ENCODE results near the gene KLF7. TPM values are rescaled to one million over a fixed set of nuclear protein-coding genes. Genes with fewer than 3 reads are reported as not detected.

The KLF7 gene
- polyA plus RNA-seq, 3 donors: 9.4 to 40.7 (median 10.3) TPM

- no peaks in the 10 kb centered on the region for H3K9me3 ChIP-seq (replicated peaks in 1 of 2; ENCODE audit: control insufficient read depth in 1 of 2, insufficient read depth in 1 of 2, low read length in 2 of 2)
Measured at GRCh38 chr2:207112785-207113184, 53.0 kb downstream of the KLF7 start.

GRCh38 chr2:207112383-207112782 is 53.4 kb downstream of the KLF7 start:
- H3K36me3 Mint-ChIP-seq: peaks cover 51 to 52% of the 10 kb centered on the region in 2 donors
- Histone ChIP-seq H2AFZ (ENCODE audit: insufficient read depth, low read depth, low read length, poor library complexity, severe bottlenecking) (no peak overlapping the region), H3K9ac (ENCODE audit: insufficient read depth, low read length, poor library complexity, severe bottlenecking) (no peak overlapping the region), H3K27ac (ENCODE audit: low read depth in 1 of 2, low read length in 2 of 2) (no peak overlapping the region), H3K4me1 (ENCODE audit: control insufficient read depth in 1 of 2, insufficient read depth in 2 of 2, low read length in 2 of 2) (peaks cover 14 to 21% of the 10 kb centered on the region in 2 donors), H3K4me3 (replicated peaks in 1 of 3; ENCODE audit: low read depth in 2 of 3, low read length in 3 of 3) (no peak overlapping the region), H3K27me3 (ENCODE audit: control insufficient read depth in 2 of 2, insufficient read depth in 2 of 2, low read length in 2 of 2) (no peaks in the 10 kb centered on the region), H4K20me1 (ENCODE audit: insufficient read depth, low read length) (peaks cover 97% of the 10 kb centered on the region), H3K4me2 (replicated peaks; ENCODE audit: extremely low read depth, low read length, poor library complexity, severe bottlenecking) (no peak overlapping the region), H3K79me2 (ENCODE audit: insufficient read depth, low read length) (peaks cover 55% of the 10 kb centered on the region), H3K9me3 (replicated peaks in 1 of 2; ENCODE audit: control insufficient read depth in 1 of 2, insufficient read depth in 1 of 2, low read length in 2 of 2) (no peaks in the 10 kb centered on the region), H3K36me3 (replicated peaks in 1 of 2; ENCODE audit: control insufficient read depth in 1 of 2, insufficient read depth in 2 of 2, low read length in 2 of 2) (peaks cover 0 to 77% of the 10 kb centered on the region in 2 donors)
- H3K27me3 Mint-ChIP-seq (ENCODE audit: low read depth in 3 of 3): peaks cover 0 to 1% (median 1%) of the 10 kb centered on the region in 3 donors
- no peak for TF ChIP-seq CTCF (IDR thresholded peaks at IDR 0.05)
- DNase-seq: no peak
- intact Hi-C loops (cut with micrococcal nuclease): no loop called here
- H3K27ac Mint-ChIP-seq: peak overlapping the region in 2 of 7 donors; percentile 15 to 53
- peaks cover 28% of the 10 kb centered on the region for H3K4me1 Mint-ChIP-seq
- no peak overlapping the region for H3K4me3 Mint-ChIP-seq
- no peaks in the 10 kb centered on the region for H3K9me3 Mint-ChIP-seq
- no CpG with 5 or more reads among the region's 2 CpGs for WGBS (ENCODE audit: insufficient coverage)

More at GRCh38 chr2:207112785-207113184, 53.0 kb downstream of the KLF7 start:
- Histone ChIP-seq H3K9ac (ENCODE audit: insufficient read depth, low read length, poor library complexity, severe bottlenecking) (no peak overlapping the region), H4K20me1 (ENCODE audit: insufficient read depth, low read length) (peaks cover 97% of the 10 kb centered on the region), H3K4me2 (replicated peaks; ENCODE audit: extremely low read depth, low read length, poor library complexity, severe bottlenecking) (no peak overlapping the region), H2AFZ (ENCODE audit: insufficient read depth, low read depth, low read length, poor library complexity, severe bottlenecking) (no peak overlapping the region), H3K4me1 (ENCODE audit: control insufficient read depth in 1 of 2, insufficient read depth in 2 of 2, low read length in 2 of 2) (peaks cover 10 to 17% of the 10 kb centered on the region in 2 donors), H3K4me3 (replicated peaks in 1 of 3; ENCODE audit: low read depth in 2 of 3, low read length in 3 of 3) (no peak overlapping the region), H3K27ac (ENCODE audit: low read depth in 1 of 2, low read length in 2 of 2) (no peak overlapping the region), H3K27me3 (ENCODE audit: control insufficient read depth in 2 of 2, insufficient read depth in 2 of 2, low read length in 2 of 2) (no peaks in the 10 kb centered on the region), H3K36me3 (replicated peaks in 1 of 2; ENCODE audit: control insufficient read depth in 1 of 2, insufficient read depth in 2 of 2, low read length in 2 of 2) (peaks cover 0 to 82% of the 10 kb centered on the region in 2 donors), H3K79me2 (ENCODE audit: insufficient read depth, low read length) (peaks cover 59% of the 10 kb centered on the region)
- H3K27ac Mint-ChIP-seq: peak overlapping the region in 1 of 7 donors; percentile 53
- H3K27me3 Mint-ChIP-seq (ENCODE audit: low read depth in 3 of 3): peaks cover 0 to 1% (median 1%) of the 10 kb centered on the region in 3 donors
- DNase-seq: no peak
- H3K36me3 Mint-ChIP-seq: peaks cover 49 to 51% of the 10 kb centered on the region in 2 donors
- WGBS (ENCODE audit: insufficient coverage): no CpG with 5 or more reads among the region's 2 CpGs
- peaks cover 24% of the 10 kb centered on the region for H3K4me1 Mint-ChIP-seq
- no peak overlapping the region for H3K4me3 Mint-ChIP-seq
- intact Hi-C loops (cut with micrococcal nuclease): no loop called here
- no peak for TF ChIP-seq CTCF (IDR thresholded peaks at IDR 0.05)
- H3K9me3 Mint-ChIP-seq: no peaks in the 10 kb centered on the region

All from CD14-positive monocyte (primary cell).